Hepatocyte (in vitro differentiated cells): Measurements from ENCODE around the gene CORT.

Experiments used
- EZH2 ChIP-seq: fragments of 200-600 bp; sonication (generic); IDR thresholded peaks from 2 replicates; pipeline ENCODE4 v1.6.1; 2016; ENCODE audit warnings: antibody characterized with exemption, mild to moderate bottlenecking, borderline replicate concordance
- TF ChIP-seq, protein P1 (sequence below): fragments of 200-600 bp; sonication (generic); IDR thresholded peaks from 2 replicates; pipeline ENCODE4 v1.5.1; 2016; ENCODE audit warnings: antibody characterized with exemption, mild to moderate bottlenecking; ENCODE audit not compliant: poor library complexity

DNA sequence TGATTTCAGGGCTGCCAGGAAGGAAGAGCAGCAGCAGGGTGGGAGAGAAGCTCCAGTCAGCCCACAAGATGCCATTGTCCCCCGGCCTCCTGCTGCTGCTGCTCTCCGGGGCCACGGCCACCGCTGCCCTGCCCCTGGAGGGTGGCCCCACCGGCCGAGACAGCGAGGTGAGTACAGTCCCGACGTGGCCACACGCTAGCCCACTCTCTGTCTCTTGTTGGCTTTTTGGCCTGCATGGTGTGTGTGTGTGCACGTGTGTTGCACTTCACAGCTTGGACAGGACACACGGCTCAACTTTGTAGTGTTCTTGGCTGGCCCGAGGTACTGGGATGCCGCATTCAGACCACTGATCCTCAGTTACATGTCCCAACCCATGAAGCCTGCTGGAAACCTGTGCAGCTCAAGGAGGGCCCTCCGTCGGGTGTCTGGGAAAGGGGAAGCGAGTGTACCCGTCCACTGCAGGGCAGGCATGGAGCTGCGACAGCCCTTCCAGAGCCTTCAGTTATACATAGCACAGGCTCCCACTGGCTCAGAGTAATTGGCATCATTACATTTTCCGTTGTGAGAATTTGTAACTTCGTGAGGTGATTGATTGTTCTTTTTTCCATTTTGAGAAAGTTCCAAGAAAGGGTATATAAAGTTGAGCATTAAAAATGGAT is 454 bp downstream of the CORT start:
- TF ChIP-seq, protein P1, sequence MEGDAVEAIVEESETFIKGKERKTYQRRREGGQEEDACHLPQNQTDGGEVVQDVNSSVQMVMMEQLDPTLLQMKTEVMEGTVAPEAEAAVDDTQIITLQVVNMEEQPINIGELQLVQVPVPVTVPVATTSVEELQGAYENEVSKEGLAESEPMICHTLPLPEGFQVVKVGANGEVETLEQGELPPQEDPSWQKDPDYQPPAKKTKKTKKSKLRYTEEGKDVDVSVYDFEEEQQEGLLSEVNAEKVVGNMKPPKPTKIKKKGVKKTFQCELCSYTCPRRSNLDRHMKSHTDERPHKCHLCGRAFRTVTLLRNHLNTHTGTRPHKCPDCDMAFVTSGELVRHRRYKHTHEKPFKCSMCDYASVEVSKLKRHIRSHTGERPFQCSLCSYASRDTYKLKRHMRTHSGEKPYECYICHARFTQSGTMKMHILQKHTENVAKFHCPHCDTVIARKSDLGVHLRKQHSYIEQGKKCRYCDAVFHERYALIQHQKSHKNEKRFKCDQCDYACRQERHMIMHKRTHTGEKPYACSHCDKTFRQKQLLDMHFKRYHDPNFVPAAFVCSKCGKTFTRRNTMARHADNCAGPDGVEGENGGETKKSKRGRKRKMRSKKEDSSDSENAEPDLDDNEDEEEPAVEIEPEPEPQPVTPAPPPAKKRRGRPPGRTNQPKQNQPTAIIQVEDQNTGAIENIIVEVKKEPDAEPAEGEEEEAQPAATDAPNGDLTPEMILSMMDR, result no peak
- no peak for TF ChIP-seq EZH2
